HL-60/S4 (cell line): ENCODE measurements around the gene SLC24A3.

ENCODE experiments used
- in situ Hi-C: fragments of 300-500 bp; cut with MboI; formaldehyde crosslinking; loops from 2 replicates; pipeline ENCODE4 v1.14.3; 2022; ENCODE audit warnings: low sequenced_read_pairs

Gene SLC24A3

DNA sequence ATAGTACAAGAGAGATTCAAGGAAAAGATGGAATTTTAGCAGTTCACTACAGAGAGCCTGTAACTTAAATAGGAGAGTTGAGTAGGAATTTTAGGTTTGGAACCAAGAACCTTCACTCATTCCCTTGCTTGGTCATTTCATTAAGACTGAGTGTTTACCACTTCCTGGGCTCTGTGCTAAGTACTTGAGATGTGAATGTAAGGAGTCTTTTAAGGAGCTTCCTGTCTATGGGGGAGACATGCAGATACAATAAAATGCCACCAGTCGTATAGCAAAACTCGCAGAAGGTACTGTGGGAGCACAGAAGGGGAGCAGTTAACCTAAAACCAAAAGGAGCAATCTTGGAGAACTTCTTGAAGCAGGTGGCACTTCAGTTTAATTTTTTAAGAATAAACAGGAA, 204.2 kb downstream of the SLC24A3 start:
- in situ Hi-C loops: no loop called here

GRCh38 chr20:19419396-19419795, 207.0 kb downstream of the SLC24A3 start:
- in situ Hi-C loops: no loop called here

DNA sequence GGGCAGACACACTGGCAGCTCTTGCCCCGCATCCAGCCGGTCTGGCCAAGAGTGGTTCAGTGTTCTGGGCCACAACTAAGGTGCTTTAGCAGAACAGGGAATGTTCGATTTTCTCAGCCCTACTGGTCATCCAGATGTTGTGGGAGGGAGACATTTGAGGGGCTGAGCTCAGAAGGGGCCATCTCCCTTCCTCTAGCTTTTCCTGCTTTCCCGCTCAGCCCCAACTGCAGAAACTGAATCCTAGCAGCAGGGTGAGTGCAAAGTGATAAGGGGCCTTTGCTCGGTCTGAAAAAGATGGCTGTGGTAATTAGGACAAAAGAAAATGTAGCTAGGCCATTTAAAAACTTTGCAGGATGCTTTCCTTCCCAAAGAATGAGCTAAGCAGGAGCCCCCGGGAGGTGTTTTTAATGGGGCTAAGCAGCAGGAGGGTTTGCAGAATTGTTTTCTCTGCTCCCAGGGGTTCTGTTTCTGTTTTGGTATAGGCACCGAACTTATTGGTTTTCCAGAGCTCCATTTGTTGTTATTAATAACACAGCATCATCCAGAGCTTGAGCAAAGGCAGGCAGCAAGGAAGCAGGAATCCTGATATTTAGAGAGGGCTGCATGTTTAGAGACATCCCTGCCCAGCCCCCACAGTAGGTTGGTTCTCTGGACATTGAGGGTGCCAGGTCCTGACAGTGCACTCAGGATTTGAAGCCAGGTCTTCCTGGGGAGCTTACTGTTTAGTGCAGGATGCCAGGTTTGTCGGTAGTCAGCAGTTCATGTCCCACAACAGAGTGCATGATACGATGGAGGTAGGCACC, 210.9 kb downstream of the SLC24A3 start:
- in situ Hi-C loops: no loop called here

GRCh38 chr20:19423900-19424620, 211.6 kb downstream of the SLC24A3 start:
- in situ Hi-C loops: no loop called here

GRCh38 chr20:19426356-19426755, 213.9 kb downstream of the SLC24A3 start:
- in situ Hi-C loops: no loop called here

GRCh38 chr20:19427480-19427879, 215.0 kb downstream of the SLC24A3 start:
- in situ Hi-C loops: no loop called here

DNA sequence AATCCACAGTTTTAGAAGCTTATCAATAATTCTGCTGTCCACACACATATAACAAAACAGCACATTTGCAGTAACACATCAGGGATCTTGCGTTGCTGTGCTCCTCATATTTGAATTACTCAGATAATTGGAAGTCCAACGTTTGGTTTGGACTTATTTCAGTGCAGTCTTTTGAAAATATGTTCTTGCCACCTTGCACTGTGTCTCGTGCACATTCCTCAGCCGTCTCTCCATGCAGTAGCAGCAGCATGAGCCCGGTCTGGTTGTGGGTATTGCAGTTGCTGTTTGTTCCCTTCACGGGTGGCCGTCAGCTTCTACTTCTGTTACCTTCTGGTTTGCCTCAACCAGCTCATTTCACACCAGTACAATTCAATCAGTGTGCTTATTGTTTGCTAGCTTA, 215.5 kb downstream of the SLC24A3 start:
- in situ Hi-C loops: no loop called here

GRCh38 chr20:19428324-19428723, 215.9 kb downstream of the SLC24A3 start:
- in situ Hi-C loops: no loop called here

GRCh38 chr20:19429538-19429937, 217.1 kb downstream of the SLC24A3 start:
- in situ Hi-C loops: no loop called here

DNA sequence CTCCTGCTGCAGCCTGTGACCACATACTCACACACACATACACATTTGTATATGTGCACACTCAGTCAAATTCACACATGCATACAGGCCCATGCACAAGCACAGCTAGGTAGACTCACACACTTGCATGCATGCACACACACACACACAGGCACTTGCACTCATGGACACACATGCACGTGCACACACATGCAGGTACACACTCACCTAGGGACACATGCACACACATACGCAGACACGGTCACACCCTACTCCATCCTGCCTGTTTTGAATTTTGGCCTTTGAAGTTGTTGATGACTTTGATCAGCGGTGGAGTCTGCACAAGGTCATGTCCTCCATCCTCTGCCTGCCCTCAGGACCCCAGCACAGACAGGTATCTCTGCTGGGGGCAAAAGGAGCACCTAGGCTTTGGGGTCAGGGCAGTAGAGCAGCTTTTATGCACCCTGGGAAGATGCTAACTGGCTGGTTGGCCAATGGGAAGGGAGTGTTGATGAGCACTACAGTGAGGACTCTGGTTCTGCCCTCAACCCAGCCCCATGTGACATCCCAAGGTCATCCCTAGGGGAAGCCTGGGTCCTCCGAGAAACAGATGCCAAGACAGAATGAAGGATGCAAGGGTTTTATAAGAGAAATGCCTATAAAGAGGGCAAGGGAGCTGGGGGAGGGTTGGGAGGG, 218.3 kb downstream of the SLC24A3 start:
- in situ Hi-C loops: no loop called here

GRCh38 chr20:19431316-19431700, 218.9 kb downstream of the SLC24A3 start:
- in situ Hi-C loops: no loop called here

GRCh38 chr20:19431906-19432305, 219.5 kb downstream of the SLC24A3 start:
- in situ Hi-C loops: no loop called here

- in situ Hi-C loops: no loop called here
These were observed 221.2 kb downstream of the SLC24A3 start for GRCh38 chr20:19433371-19434350.

GRCh38 chr20:19435316-19435715, 222.9 kb downstream of the SLC24A3 start:
- in situ Hi-C loops: no loop called here

- in situ Hi-C loops: no loop called here
These were observed 223.4 kb downstream of the SLC24A3 start for GRCh38 chr20:19435821-19436220.

- in situ Hi-C loops: no loop called here
These were observed 226.0 kb downstream of the SLC24A3 start for GRCh38 chr20:19438488-19438887.

DNA sequence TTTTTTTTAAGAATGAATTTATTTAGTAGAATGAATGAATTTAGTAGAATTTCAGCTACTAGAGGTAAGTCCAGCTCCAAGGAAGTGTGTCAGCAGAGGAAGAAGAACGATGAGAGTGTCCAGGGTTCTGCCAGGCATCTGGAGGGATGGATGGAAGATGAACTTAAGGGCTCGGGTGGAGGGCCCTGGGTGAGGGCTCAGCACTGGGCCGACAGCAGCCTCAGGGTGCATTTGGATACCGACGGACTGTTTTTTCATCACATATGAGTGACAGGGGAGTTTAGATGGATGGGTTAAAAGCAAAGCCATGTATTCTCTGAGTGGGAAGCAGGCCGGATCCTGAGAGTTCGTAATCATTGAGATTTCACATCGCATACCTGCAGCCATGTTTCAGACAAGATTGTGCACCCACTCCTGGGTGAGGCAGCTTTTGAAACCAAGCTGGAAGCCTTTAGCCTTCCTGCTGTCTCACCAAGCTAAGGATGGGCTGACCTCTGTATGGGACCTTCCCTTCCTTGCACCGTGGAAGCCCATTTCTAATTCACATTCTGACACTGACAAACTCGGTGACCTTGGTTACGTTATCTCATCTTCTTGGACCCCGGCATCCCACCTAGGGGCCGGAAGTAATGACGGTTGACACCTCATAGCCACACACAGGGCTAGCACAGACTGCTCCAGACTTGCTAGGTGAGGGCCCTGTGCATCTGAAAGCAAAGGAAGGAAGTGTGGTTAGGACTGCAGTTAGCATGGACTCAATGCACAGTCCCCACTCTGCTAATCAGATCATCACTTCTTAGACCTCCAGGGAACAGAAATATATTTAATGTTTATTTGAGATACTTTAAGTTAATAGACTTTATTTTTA, 228.5 kb downstream of the SLC24A3 start:
- in situ Hi-C loops: no loop called here

GRCh38 chr20:19446246-19446645, 233.8 kb downstream of the SLC24A3 start:
- in situ Hi-C loops: no loop called here

DNA sequence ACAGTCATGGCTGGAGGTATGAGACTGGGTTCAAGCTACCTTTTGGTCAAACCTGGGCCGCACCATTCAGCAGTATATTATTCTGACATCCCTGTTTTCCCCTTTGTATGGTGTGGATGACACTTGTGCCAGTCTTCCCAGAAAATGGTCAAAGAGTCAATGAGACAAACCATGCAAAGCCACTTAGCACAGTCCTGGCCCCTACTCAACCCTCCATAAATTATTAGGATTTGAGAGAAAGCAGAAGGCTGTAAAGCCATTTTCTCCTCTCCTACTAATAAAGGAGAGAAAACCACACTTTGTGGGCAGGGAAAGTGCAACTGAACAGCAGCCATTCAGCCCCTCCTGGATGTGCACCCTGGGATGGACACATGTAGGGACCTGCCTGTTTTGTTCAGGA, 236.2 kb downstream of the SLC24A3 start:
- in situ Hi-C loops: no loop called here

GRCh38 chr20:19449051-19449450, 236.6 kb downstream of the SLC24A3 start:
- in situ Hi-C loops: no loop called here
